GM19438 (cell line): Measurements from ENCODE around the gene CCL21.

Experiments used
- ATAC-seq: cut with Tn5 transposase; IDR thresholded peaks from one replicate; pipeline ENCODE4 v1.9.1; 2021; ENCODE audit warnings: low read depth; ENCODE audit not compliant: unreplicated experiment

CCL21 gene

GRCh38 chr9:34675048-34675714 is 34.8 kb downstream of the CCL21 start:
- ATAC-seq, result no peak

GRCh38 chr9:34674440-34674839 is 35.5 kb downstream of the CCL21 start:
- no peak for ATAC-seq

- no peak for ATAC-seq
These were observed 38.6 kb downstream of the CCL21 start for GRCh38 chr9:34671307-34671706.

GRCh38 chr9:34669809-34670562 is 40.0 kb downstream of the CCL21 start:
- no peak for ATAC-seq

- ATAC-seq, result peak; percentile 73
These were observed 44.3 kb downstream of the CCL21 start for GRCh38 chr9:34665381-34666250.

GRCh38 chr9:34665067-34665380 is 44.9 kb downstream of the CCL21 start:
- peak; percentile 29 for ATAC-seq

- ATAC-seq, result no peak
These were observed 45.5 kb downstream of the CCL21 start for GRCh38 chr9:34664281-34665066.

GRCh38 chr9:34663303-34663605 is 46.7 kb downstream of the CCL21 start:
- ATAC-seq, result no peak

- ATAC-seq, result no peak
These were observed 47.2 kb downstream of the CCL21 start, which contains the start of gene CCL27 for GRCh38 chr9:34662526-34663302. Gene CCL27 (minus strand): TSS chr9:34662657. CDS start chr9:34662633, 24 bp downstream.

GRCh38 chr9:34659592-34660253 is 50.2 kb downstream of the CCL21 start:
- no peak for ATAC-seq
